ENCODE measurements around the gene FMN2. TPM values are rescaled to one million over a fixed set of nuclear protein-coding genes. Genes with fewer than 3 reads are reported as not detected.

FMN2 gene
- polyA plus RNA-seq, 2 of the 4 experiments (the other 2 are of a cell fraction), result 2.8 to 4.2 TPM

GRCh38 chr1:240109920-240110636 is 18.4 kb downstream of the FMN2 start:
- ATAC-seq (peak; percentile 31 to 43; a peak in 3 of 6 replicates), DNase-seq (ENCODE audit: low read depth in 1 of 2, low spot score in 1 of 2) (peak in 1 of 2 experiments; percentile 21), FAIRE-seq (no peak)
- Histone ChIP-seq H3K4me2 (peak overlapping the region; percentile 59), H3K9me3 (no peaks in the 10 kb centered on the region), H3K27ac (peak overlapping the region; percentile 43 to 64; a peak in 4 of 6 replicates), H3K4me3 (no peak overlapping the region), H3K4me1 (peaks cover 41% of the 10 kb centered on the region)
- ChIA-PET CTCF (no interaction called here), POLR2A (no interaction called here)
- 58% methylated on average over 5 of the region's 5 CpGs for WGBS (ENCODE audit: missing lambda C conversion rate)
- no peak for TF ChIP-seq KDM1A (IDR thresholded peaks at IDR 0.05; ENCODE audit: low read depth)
- TF ChIP-seq, protein P1, sequence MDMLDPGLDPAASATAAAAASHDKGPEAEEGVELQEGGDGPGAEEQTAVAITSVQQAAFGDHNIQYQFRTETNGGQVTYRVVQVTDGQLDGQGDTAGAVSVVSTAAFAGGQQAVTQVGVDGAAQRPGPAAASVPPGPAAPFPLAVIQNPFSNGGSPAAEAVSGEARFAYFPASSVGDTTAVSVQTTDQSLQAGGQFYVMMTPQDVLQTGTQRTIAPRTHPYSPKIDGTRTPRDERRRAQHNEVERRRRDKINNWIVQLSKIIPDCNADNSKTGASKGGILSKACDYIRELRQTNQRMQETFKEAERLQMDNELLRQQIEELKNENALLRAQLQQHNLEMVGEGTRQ (IDR thresholded peaks at IDR 0.05), result no peak
- TF ChIP-seq CEBPB (IDR thresholded peaks at IDR 0.05), result peak; percentile 80 to 91
- 0 out of 5 replicates have a peak, but pooled peaks of 1 of the 2 experiments have one; percentile 44 for TF ChIP-seq JUN (IDR thresholded peaks at IDR 0.05)
- TF ChIP-seq, protein P2, sequence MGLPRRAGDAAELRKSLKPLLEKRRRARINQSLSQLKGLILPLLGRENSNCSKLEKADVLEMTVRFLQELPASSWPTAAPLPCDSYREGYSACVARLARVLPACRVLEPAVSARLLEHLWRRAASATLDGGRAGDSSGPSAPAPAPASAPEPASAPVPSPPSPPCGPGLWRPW (IDR thresholded peaks at IDR 0.05), result peak; percentile 63; the same call in 1 of the 2 replicates
- TF ChIP-seq JUNB (IDR thresholded peaks at IDR 0.05), result peak; percentile 55; the same call in 1 of the 2 replicates
- peak in 1 of 2 experiments; percentile 56; a peak in 2 of 5 replicates for TF ChIP-seq EP300 (IDR thresholded peaks at IDR 0.05)
- TF ChIP-seq GATA3 (IDR thresholded peaks at IDR 0.05; ENCODE audit: borderline replicate concordance), result peak; percentile 38; the same call in 1 of the 2 replicates
- TF ChIP-seq NR3C1 (IDR thresholded peaks at IDR 0.05), result no peak
- no peak for TF ChIP-seq HMGXB4 (CRISPR knock-in tag; IDR thresholded peaks at IDR 0.05; ENCODE audit: borderline replicate concordance)

DNA sequence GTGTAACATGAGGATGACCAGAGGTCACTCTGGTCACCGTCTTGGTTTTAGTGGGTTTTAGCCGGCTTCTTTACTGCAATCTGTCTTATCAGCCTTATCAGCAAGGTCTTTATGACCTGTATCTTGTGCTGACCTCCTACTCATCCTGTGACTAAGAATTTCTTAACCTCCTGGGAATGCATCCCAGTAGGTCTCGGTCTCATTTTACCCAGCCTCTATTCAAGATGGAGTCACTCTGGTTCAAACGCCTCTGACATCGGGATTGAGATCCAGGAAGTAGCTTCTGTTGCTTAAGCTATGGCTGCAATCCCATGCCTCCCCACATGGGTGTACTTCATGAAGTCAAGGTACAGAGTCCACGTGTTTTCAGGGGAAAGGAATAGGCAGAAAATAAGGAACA is 19.9 kb downstream of the FMN2 start:
- no peaks in the 10 kb centered on the region for H3K9me3 ChIP-seq
- POLR2A ChIA-PET, result no interaction called here
- CTCF ChIA-PET, result interaction anchor here (0.7 kb wide), 1 partner anchor 84 kb away, joined by 3 read pairs; no protein-coding TSS in a partner anchor
- FAIRE-seq, result no peak
- TF ChIP-seq EHF (CRISPR knock-in tag; IDR thresholded peaks at IDR 0.05) (0 out of 2 replicates have a peak, but pooled peaks have one; percentile 42), CBX8 (IDR thresholded peaks at IDR 0.05) (no peak), ATOH8 (CRISPR knock-in tag; IDR thresholded peaks at IDR 0.05; ENCODE audit: low read depth) (peak; percentile 94), ZSCAN20 (CRISPR knock-in tag; IDR thresholded peaks at IDR 0.05) (0 out of 2 replicates have a peak, but pooled peaks have one; percentile 76), NPAS2 (CRISPR knock-in tag; IDR thresholded peaks at IDR 0.05; ENCODE audit: borderline replicate concordance) (0 out of 2 replicates have a peak, but pooled peaks have one; percentile 34), HMGXB4 (CRISPR knock-in tag; IDR thresholded peaks at IDR 0.05; ENCODE audit: borderline replicate concordance) (no peak), HOXB13 (CRISPR knock-in tag; IDR thresholded peaks at IDR 0.05; ENCODE audit: low read depth) (peak; percentile 90; the same call in 1 of the 2 replicates), FOXS1 (CRISPR knock-in tag; IDR thresholded peaks at IDR 0.05) (peak; percentile 83; the same call in 1 of the 2 replicates), HOXB5 (CRISPR knock-in tag; IDR thresholded peaks at IDR 0.05) (peak; percentile 91), HEYL (CRISPR knock-in tag; IDR thresholded peaks at IDR 0.05) (peak; percentile 78)
- TF ChIP-seq, protein P2 (IDR thresholded peaks at IDR 0.05), result no peak
- H3K4me3 ChIP-seq, result no peak overlapping the region
- ATAC-seq, result peak; percentile 54 to 65; a peak in 3 of 6 replicates
- DNase-seq (ENCODE audit: low read depth in 1 of 2, low spot score in 1 of 2), result peak in 1 of 2 experiments; percentile 43
- H3K4me1 ChIP-seq, result peaks cover 41% of the 10 kb centered on the region
- H3K27ac ChIP-seq, result peak overlapping the region in 1 of 2 experiments; percentile 45; a peak in 2 of 6 replicates
- no peak overlapping the region; the same call in 2 of the 3 replicates for H3K4me2 ChIP-seq
- WGBS (ENCODE audit: missing lambda C conversion rate), result 89% methylated on average over 6 of the region's 6 CpGs
